Measurements from ENCODE around the gene SAP30BP. TPM values are rescaled to one million over a fixed set of nuclear protein-coding genes. Genes with fewer than 3 reads are reported as not detected.

SAP30BP gene
- total RNA-seq, 8 experiments from 2014 or later = 52.5 to 106 (median 75.2) TPM

GRCh38 chr17:75664099-75664549 lies 3.0 kb upstream of the SAP30BP start:
- WGBS, 10 experiments = 68 to 100% (median 88%) methylated on average over 1 to 3 of the region's 3 CpGs; no CpG with 5 or more reads in 1 of the 10 experiments
- no peak for ATAC-seq (replicated peaks in 6 of 8)
- Histone ChIP-seq H3K27ac (no peak overlapping the region), H3K4me3 (no peak overlapping the region), H3K4me1 (replicated peaks in 1 of 2) (peaks cover 13 to 14% of the 10 kb centered on the region in 2 donors)
- in situ Hi-C loops (cut with MboI; ENCODE audit: low pct_unique_long_range_greater_than_20kb in 2 of 9, low sequenced_read_pairs in 9 of 9, unreplicated experiment in 9 of 9) = no loop called here

- no peak for ATAC-seq (replicated peaks in 6 of 8)
- Histone ChIP-seq H3K27ac (no peak overlapping the region), H3K4me3 (peak overlapping the region; percentile 82 to 95 (median 89)), H3K4me1 (replicated peaks in 1 of 2) (peaks cover 13 to 14% of the 10 kb centered on the region in 2 donors)
- WGBS, 10 experiments = 50 to 95% (median 80%) methylated on average over 1 to 10 of the region's 10 CpGs
- in situ Hi-C loops (cut with MboI; ENCODE audit: low pct_unique_long_range_greater_than_20kb in 2 of 9, low sequenced_read_pairs in 9 of 9, unreplicated experiment in 9 of 9) = no loop called here
These were observed 1.2 kb upstream of the SAP30BP start for GRCh38 chr17:75665981-75666380.

- 0 to 33% (median 2%) methylated on average over 1 to 4 of the region's 4 CpGs; no CpG with 5 or more reads in 2 of the 10 experiments for WGBS, 10 experiments
- ATAC-seq (replicated peaks in 6 of 8) = no peak
- H3K4me3 ChIP-seq = peak overlapping the region; percentile 82 to 95 (median 89)
- in situ Hi-C loops (cut with MboI; ENCODE audit: low pct_unique_long_range_greater_than_20kb in 2 of 9, low sequenced_read_pairs in 9 of 9, unreplicated experiment in 9 of 9) = no loop called here
- peaks cover 13 to 14% of the 10 kb centered on the region in 2 donors for H3K4me1 ChIP-seq (replicated peaks in 1 of 2)
- H3K27ac ChIP-seq = peak overlapping the region in 1 of 2 donors; percentile 93
These were observed 687 bp downstream of the SAP30BP start for GRCh38 chr17:75667825-75668224.

- WGBS, 10 experiments = 38 to 100% (median 88%) methylated on average over 2 to 4 of the region's 4 CpGs
- peaks cover 13 to 14% of the 10 kb centered on the region in 2 donors for H3K4me1 ChIP-seq (replicated peaks in 1 of 2)
- no peak for ATAC-seq (replicated peaks in 6 of 8)
- H3K27ac ChIP-seq = no peak overlapping the region
- H3K4me3 ChIP-seq = peak overlapping the region in 3 of 5 donors; percentile 82 to 89 (median 87)
- in situ Hi-C loops (cut with MboI; ENCODE audit: low pct_unique_long_range_greater_than_20kb in 2 of 9, low sequenced_read_pairs in 9 of 9, unreplicated experiment in 9 of 9) = no loop called here
These were observed 1.4 kb downstream of the SAP30BP start for GRCh38 chr17:75668489-75668888.

- Histone ChIP-seq H3K27ac (no peak overlapping the region), H3K4me3 (no peak overlapping the region), H3K4me1 (replicated peaks in 1 of 2) (peaks cover 11 to 12% of the 10 kb centered on the region in 2 donors)
- in situ Hi-C loops (cut with MboI; ENCODE audit: low pct_unique_long_range_greater_than_20kb in 2 of 9, low sequenced_read_pairs in 9 of 9, unreplicated experiment in 9 of 9) = loop anchor here in 3 of 9 experiments (5.0 to 10.0 kb wide), 2 partner anchors 74 to 76 kb away; no protein-coding TSS in a partner anchor
- 60 to 100% (median 75%) methylated on average over 1 to 5 of the region's 5 CpGs; no CpG with 5 or more reads in 3 of the 10 experiments for WGBS, 10 experiments
- no peak for ATAC-seq (replicated peaks in 6 of 8)
These were observed 3.7 kb downstream of the SAP30BP start for GRCh38 chr17:75670868-75671267.

- peaks cover 6% of the 10 kb centered on the region in 2 donors for H3K4me1 ChIP-seq (replicated peaks in 1 of 2)
- in situ Hi-C loops (cut with MboI; ENCODE audit: low pct_unique_long_range_greater_than_20kb in 2 of 9, low sequenced_read_pairs in 9 of 9, unreplicated experiment in 9 of 9) = loop anchor here in 3 of 9 experiments (5.0 to 10.0 kb wide), 2 partner anchors 73 to 75 kb away; no protein-coding TSS in a partner anchor
- ATAC-seq (replicated peaks in 6 of 8) = no peak
- WGBS, 10 experiments = 84 to 100% (median 98%) methylated on average over 1 to 5 of the region's 5 CpGs; no CpG with 5 or more reads in 2 of the 10 experiments
- no peak overlapping the region for H3K4me3 ChIP-seq
- H3K27ac ChIP-seq = no peak overlapping the region
These were observed 4.9 kb downstream of the SAP30BP start for GRCh38 chr17:75672011-75672410.

- in situ Hi-C loops (cut with MboI; ENCODE audit: low pct_unique_long_range_greater_than_20kb in 2 of 9, low sequenced_read_pairs in 9 of 9, unreplicated experiment in 9 of 9) = loop anchor here in 3 of 9 experiments (5.0 to 10.0 kb wide), 2 partner anchors 71 to 74 kb away; no protein-coding TSS in a partner anchor
- Histone ChIP-seq H3K4me1 (replicated peaks in 1 of 2) (peaks cover 0 to 2% of the 10 kb centered on the region in 2 donors), H3K4me3 (no peak overlapping the region), H3K27ac (no peak overlapping the region)
- WGBS, 10 experiments = 66 to 100% (median 84%) methylated on average over 1 to 4 of the region's 4 CpGs; no CpG with 5 or more reads in 5 of the 10 experiments
- no peak for ATAC-seq (replicated peaks in 6 of 8)
These were observed 6.3 kb downstream of the SAP30BP start for GRCh38 chr17:75673487-75673886.

GRCh38 chr17:75676461-75676860 lies 9.3 kb downstream of the SAP30BP start:
- no peaks in the 10 kb centered on the region for H3K4me1 ChIP-seq (replicated peaks in 1 of 2)
- H3K27ac ChIP-seq = no peak overlapping the region
- H3K4me3 ChIP-seq = no peak overlapping the region
- in situ Hi-C loops (cut with MboI; ENCODE audit: low pct_unique_long_range_greater_than_20kb in 2 of 9, low sequenced_read_pairs in 9 of 9, unreplicated experiment in 9 of 9) = loop anchor here in 1 of 9 experiments (10.0 kb wide), 1 partner anchor 68 kb away; no protein-coding TSS in a partner anchor
- 47 to 100% (median 76%) methylated on average over 1 to 3 of the region's 3 CpGs; no CpG with 5 or more reads in 2 of the 10 experiments for WGBS, 10 experiments
- ATAC-seq (replicated peaks in 6 of 8) = no peak

GRCh38 chr17:75679706-75680211 lies 12.6 kb downstream of the SAP30BP start:
- Histone ChIP-seq H3K4me1 (replicated peaks in 1 of 2) (no peaks in the 10 kb centered on the region), H3K4me3 (no peak overlapping the region), H3K27ac (no peak overlapping the region)
- WGBS, 10 experiments = 9 to 100% (median 86%) methylated on average over 2 to 11 of the region's 11 CpGs
- in situ Hi-C loops (cut with MboI; ENCODE audit: low pct_unique_long_range_greater_than_20kb in 2 of 9, low sequenced_read_pairs in 9 of 9, unreplicated experiment in 9 of 9) = loop anchor here in 1 of 9 experiments (10.0 kb wide), 1 partner anchor 65 kb away; no protein-coding TSS in a partner anchor
- ATAC-seq (replicated peaks in 6 of 8) = peak in 4 of 8 experiments; percentile 35 to 84 (median 71)

- no peak overlapping the region for H3K4me3 ChIP-seq
- no peak overlapping the region for H3K27ac ChIP-seq
- no peak for ATAC-seq (replicated peaks in 6 of 8)
- H3K4me1 ChIP-seq (replicated peaks in 1 of 2) = no peaks in the 10 kb centered on the region
- WGBS, 10 experiments = 79 to 100% (median 92%) methylated on average over 1 to 6 of the region's 10 CpGs; no CpG with 5 or more reads in 3 of the 10 experiments
- in situ Hi-C loops (cut with MboI; ENCODE audit: low pct_unique_long_range_greater_than_20kb in 2 of 9, low sequenced_read_pairs in 9 of 9, unreplicated experiment in 9 of 9) = no loop called here
These were observed 13.3 kb downstream of the SAP30BP start for GRCh38 chr17:75680431-75680830.

GRCh38 chr17:75681289-75681688 lies 14.2 kb downstream of the SAP30BP start:
- H3K4me1 ChIP-seq (replicated peaks in 1 of 2) = no peaks in the 10 kb centered on the region
- peak in 2 of 8 experiments; percentile 5 to 20 for ATAC-seq (replicated peaks in 6 of 8)
- in situ Hi-C loops (cut with MboI; ENCODE audit: low pct_unique_long_range_greater_than_20kb in 2 of 9, low sequenced_read_pairs in 9 of 9, unreplicated experiment in 9 of 9) = no loop called here
- H3K27ac ChIP-seq = no peak overlapping the region
- 0 to 100% (median 80%) methylated on average over 1 to 3 of the region's 3 CpGs; no CpG with 5 or more reads in 2 of the 10 experiments for WGBS, 10 experiments
- no peak overlapping the region for H3K4me3 ChIP-seq

- H3K4me3 ChIP-seq = no peak overlapping the region
- ATAC-seq (replicated peaks in 6 of 8) = peak in 2 of 8 experiments; percentile 3 to 7
- WGBS, 10 experiments = 12 to 100% (median 98%) methylated on average over 1 to 4 of the region's 4 CpGs; no CpG with 5 or more reads in 2 of the 10 experiments
- in situ Hi-C loops (cut with MboI; ENCODE audit: low pct_unique_long_range_greater_than_20kb in 2 of 9, low sequenced_read_pairs in 9 of 9, unreplicated experiment in 9 of 9) = no loop called here
- no peaks in the 10 kb centered on the region for H3K4me1 ChIP-seq (replicated peaks in 1 of 2)
- no peak overlapping the region for H3K27ac ChIP-seq
These were observed 16.4 kb downstream of the SAP30BP start for GRCh38 chr17:75683583-75683982.

- WGBS, 10 experiments = 97 to 100% (median 100%) methylated on average over 1 to 5 of the region's 5 CpGs; no CpG with 5 or more reads in 3 of the 10 experiments
- in situ Hi-C loops (cut with MboI; ENCODE audit: low pct_unique_long_range_greater_than_20kb in 2 of 9, low sequenced_read_pairs in 9 of 9, unreplicated experiment in 9 of 9) = no loop called here
These were observed 17.1 kb downstream of the SAP30BP start for GRCh38 chr17:75684249-75684648.

More at GRCh38 chr17:75684249-75684648, 17.1 kb downstream of the SAP30BP start:
- Histone ChIP-seq H3K27ac (no peak overlapping the region), H3K4me1 (replicated peaks in 1 of 2) (no peaks in the 10 kb centered on the region), H3K4me3 (no peak overlapping the region)
- no peak for ATAC-seq (replicated peaks in 6 of 8)
